Activated CD4-positive, alpha-beta T cell treated with anti-CD3 and anti-CD28 coated beads, Interleukin-2, amount 50 U/mL, for 48 hours (primary cell): ENCODE results near the gene COL2A1.

Source experiments
- DNase-seq, 2 experiments: peaks; one replicate each; pipeline ENCODE4 v3.0.0-alpha.2; 2020

The COL2A1 gene

GRCh38 chr12:48029491-48030172, 25.4 kb upstream of the COL2A1 start:
- DNase-seq, result no peak

GRCh38 chr12:48028541-48029431, 24.5 kb upstream of the COL2A1 start:
- no peak for DNase-seq

GRCh38 chr12:48027183-48028002, 23.1 kb upstream of the COL2A1 start:
- DNase-seq, result no peak

- no peak for DNase-seq
Observed at GRCh38 chr12:48026060-48026827, 22.0 kb upstream of the COL2A1 start.

- DNase-seq, result no peak
Observed at GRCh38 chr12:48025281-48025680, 21.0 kb upstream of the COL2A1 start.

- DNase-seq, result no peak
Observed at GRCh38 chr12:48024735-48025134, 20.5 kb upstream of the COL2A1 start.

GRCh38 chr12:48023386-48023785, 19.1 kb upstream of the COL2A1 start:
- no peak for DNase-seq

GRCh38 chr12:48022676-48023385, 18.6 kb upstream of the COL2A1 start:
- no peak for DNase-seq

GRCh38 chr12:48022180-48022521, 17.9 kb upstream of the COL2A1 start:
- no peak for DNase-seq

- no peak for DNase-seq
Observed at GRCh38 chr12:48021485-48022179, 17.4 kb upstream of the COL2A1 start.

- DNase-seq, result no peak
Observed at GRCh38 chr12:48019639-48020265, 15.5 kb upstream of the COL2A1 start.

GRCh38 chr12:48018618-48018995, 14.3 kb upstream of the COL2A1 start:
- no peak for DNase-seq

- no peak for DNase-seq
Observed at GRCh38 chr12:48017921-48018617, 13.8 kb upstream of the COL2A1 start.

- no peak for DNase-seq
Observed at GRCh38 chr12:48017496-48017895, 13.2 kb upstream of the COL2A1 start.

GRCh38 chr12:48016373-48017020, 12.2 kb upstream of the COL2A1 start:
- no peak for DNase-seq

- no peak for DNase-seq
Observed at GRCh38 chr12:48015954-48016353, 11.7 kb upstream of the COL2A1 start.

GRCh38 chr12:48015129-48015528, 10.9 kb upstream of the COL2A1 start:
- no peak for DNase-seq

- DNase-seq, result no peak
Observed at GRCh38 chr12:48013287-48013686, 9.0 kb upstream of the COL2A1 start.

- DNase-seq, result no peak
Observed at GRCh38 chr12:48012070-48012469, 7.8 kb upstream of the COL2A1 start.
